NCI-H2029 (cell line): Measurements from ENCODE around the gene NUP93.

Source experiments
- DNase-seq: peaks from one replicate; lab custom pipeline; 2025; lab: John Stamatoyannopoulos, UW

Gene NUP93

DNA sequence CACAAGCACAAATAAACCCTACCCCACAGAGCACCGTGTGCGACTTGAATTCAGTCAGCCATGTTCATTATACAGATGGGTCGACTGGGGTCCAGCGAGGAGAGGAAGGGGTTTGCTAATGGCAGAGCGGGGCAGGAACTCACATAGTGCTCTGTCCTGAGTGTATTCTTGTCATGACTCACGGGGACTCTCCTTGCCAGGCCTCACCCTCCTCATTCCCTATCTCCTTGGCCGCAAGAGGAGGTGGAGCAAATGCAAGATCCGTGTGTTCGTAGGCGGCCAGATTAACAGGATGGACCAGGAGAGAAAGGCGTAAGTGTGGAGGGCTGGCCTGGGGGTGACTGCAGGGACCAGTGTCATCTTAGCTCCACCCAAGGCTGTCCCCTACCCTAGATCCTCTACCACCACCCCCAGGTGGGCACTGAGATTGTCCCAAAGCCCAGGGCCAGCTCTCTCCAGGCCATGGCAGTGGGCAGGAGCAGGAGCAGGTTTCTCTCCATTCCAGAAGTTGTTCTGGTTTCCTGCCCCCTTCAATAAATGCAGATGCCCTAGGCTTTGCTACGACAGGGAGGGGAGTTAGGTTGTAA lies 164.5 kb downstream of the NUP93 start:
- no peak for DNase-seq

DNA sequence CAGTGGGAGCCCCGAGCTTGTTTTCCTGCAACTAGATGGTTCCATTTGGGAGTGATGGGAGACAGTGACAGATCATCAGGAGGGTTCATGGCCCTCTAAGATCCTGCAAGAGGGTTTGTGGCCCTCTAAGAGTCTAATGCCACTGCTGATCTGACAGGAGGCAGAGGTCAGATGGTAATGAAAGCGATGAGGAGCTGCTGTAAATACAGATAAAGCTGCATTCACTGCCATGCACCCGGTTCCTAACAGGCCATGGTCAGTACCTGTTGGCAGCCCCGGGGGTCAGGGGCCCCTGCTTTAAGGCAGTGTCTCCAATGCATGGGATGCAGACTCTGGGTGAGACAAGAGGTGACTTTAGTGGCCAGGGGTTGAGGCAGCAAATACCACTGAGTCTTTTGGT lies 165.9 kb downstream of the NUP93 start:
- no peak for DNase-seq

- DNase-seq: no peak
Observed at GRCh38 chr16:56896244-56896643, 166.3 kb downstream of the NUP93 start.

- DNase-seq: no peak
Observed at GRCh38 chr16:56897026-56897799, 167.3 kb downstream of the NUP93 start.

GRCh38 chr16:56898847-56899246 lies 168.9 kb downstream of the NUP93 start:
- no peak for DNase-seq
